Astrocyte (in vitro differentiated cells and primary cell): ENCODE measurements around the gene IWS1. TPM values are rescaled to one million over a fixed set of nuclear protein-coding genes. Genes with fewer than 3 reads are reported as not detected.

Source experiments
- DNase-seq: peaks from one replicate; pipeline ENCODE4 v3.0.0-alpha.2; 2010; ENCODE audit warnings: low read depth
- FAIRE-seq: peaks from 2 replicates; lab custom pipeline; 2011; peaks lifted over from hg19 to GRCh38; lab: Jason Lieb, UNC
- H2AFZ ChIP-seq: 2 replicates; pipeline ENCODE4 v1.6.0; 2012; ENCODE audit warnings: low read depth, low read length, inconsistent platforms
- H3K27ac ChIP-seq: 2 replicates; pipeline ENCODE4 v1.5.1; 2011; ENCODE audit warnings: low read depth, low read length, inconsistent platforms
- H3K27me3 ChIP-seq: 2 replicates; pipeline ENCODE4 v1.6.0; 2011; ENCODE audit warnings: low read length, inconsistent platforms; ENCODE audit not compliant: insufficient read depth
- H3K36me3 ChIP-seq: 2 replicates; pipeline ENCODE4 v1.5.1; 2011; ENCODE audit warnings: low read length, inconsistent platforms; ENCODE audit not compliant: insufficient read depth
- H3K4me1 ChIP-seq: 2 replicates; pipeline ENCODE4 v1.5.1; 2011; ENCODE audit warnings: low read length, inconsistent platforms; ENCODE audit not compliant: insufficient read depth
- H3K4me2 ChIP-seq: 2 replicates; pipeline ENCODE4 v1.6.0; 2012; ENCODE audit warnings: low read length, inconsistent platforms
- H3K4me3 ChIP-seq: 2 replicates; pipeline ENCODE4 v1.5.1; 2011; ENCODE audit warnings: low read depth, mild to moderate bottlenecking, low read length, inconsistent platforms; ENCODE audit not compliant: insufficient read depth
- H3K79me2 ChIP-seq: 2 replicates; pipeline ENCODE4 v1.6.0; 2012; ENCODE audit warnings: mild to moderate bottlenecking, low read length, inconsistent platforms; ENCODE audit not compliant: insufficient read depth
- H3K9ac ChIP-seq: 2 replicates; pipeline ENCODE4 v1.6.0; 2012; ENCODE audit warnings: mild to moderate bottlenecking, low read length, inconsistent platforms
- H3K9me3 ChIP-seq: 2 replicates; pipeline ENCODE4 v1.5.1; 2012; ENCODE audit warnings: low read depth, mild to moderate bottlenecking, low read length, inconsistent platforms; ENCODE audit not compliant: insufficient read depth
- H4K20me1 ChIP-seq: 2 replicates; pipeline ENCODE4 v1.6.0; 2012; ENCODE audit warnings: low read length, inconsistent platforms; ENCODE audit not compliant: insufficient read depth
- H3K27ac Mint-ChIP-seq: one replicate; pipeline ENCODE4 v1.8.0; 2021; ENCODE audit warnings: mild to moderate bottlenecking, mixed read lengths; ENCODE audit not compliant: unreplicated experiment
- H3K27me3 Mint-ChIP-seq: one replicate; pipeline ENCODE4 v1.8.0; 2021; ENCODE audit warnings: low read depth, mixed read lengths; ENCODE audit not compliant: unreplicated experiment
- H3K36me3 Mint-ChIP-seq: one replicate; pipeline ENCODE4 v1.8.0; 2021; ENCODE audit warnings: low read depth, mixed read lengths; ENCODE audit not compliant: unreplicated experiment
- H3K4me1 Mint-ChIP-seq: one replicate; pipeline ENCODE4 v1.8.0; 2021; ENCODE audit warnings: low read depth, mixed read lengths; ENCODE audit not compliant: unreplicated experiment
- H3K4me3 Mint-ChIP-seq: one replicate; pipeline ENCODE4 v1.8.0; 2021; ENCODE audit warnings: mild to moderate bottlenecking, moderate library complexity, mixed read lengths; ENCODE audit not compliant: unreplicated experiment
- H3K9me3 Mint-ChIP-seq: one replicate; pipeline ENCODE4 v1.8.0; 2021; ENCODE audit warnings: mild to moderate bottlenecking, mixed read lengths; ENCODE audit not compliant: unreplicated experiment
- EZH2 ChIP-seq: IDR thresholded peaks from 2 replicates; pipeline ENCODE4 v1.6.1; 2012; ENCODE audit warnings: mild to moderate bottlenecking, low read length, inconsistent platforms; ENCODE audit not compliant: insufficient read depth
- total RNA-seq: library from RNA; stranded (reverse); gene quantifications from 2 replicates; pipeline ENCODE4 v1.2.1, GENCODE V29; 2021
- TF ChIP-seq, protein P1 (sequence below): IDR thresholded peaks from 2 replicates; pipeline ENCODE4 v1.5.1; 2011; ENCODE audit warnings: low read depth, mild to moderate bottlenecking, inconsistent platforms, low read length, moderate library complexity; ENCODE audit not compliant: insufficient read depth

Gene IWS1
- total RNA-seq, 1 donor from 2014 or later, result 56.2 TPM

DNA sequence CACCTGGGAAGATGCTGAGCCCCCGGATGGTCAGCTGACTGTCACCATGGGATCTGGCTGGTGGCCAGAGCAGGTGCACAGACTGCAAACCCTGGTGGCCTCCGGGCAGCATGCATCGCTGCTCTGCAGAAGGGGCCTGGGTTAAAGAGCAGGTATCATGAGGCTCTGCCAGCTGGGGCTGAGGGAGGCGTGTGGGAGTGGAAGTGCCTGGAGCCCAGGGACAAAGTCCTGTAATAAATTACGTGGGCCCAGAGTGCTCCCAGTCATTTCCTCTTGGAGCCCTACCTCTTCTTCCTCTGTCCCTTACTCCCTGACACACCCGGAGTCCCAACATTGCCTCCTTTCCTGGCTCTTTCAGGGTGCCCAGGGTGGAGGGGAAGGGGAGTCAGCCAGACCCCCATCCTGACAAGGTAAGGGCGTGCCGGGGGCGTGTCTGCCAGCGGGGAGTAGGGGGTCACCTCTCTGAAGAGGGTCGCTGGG, 9.2 kb upstream of the IWS1 start, which contains the start of gene MYO7B:
MYO7B (plus strand) TSS at position 262 of the 480 bp plus-strand sequence. CDS start 24,040 bp downstream, outside the sequence.
- Histone ChIP-seq H3K4me2 (no peak within 1 kb of the TSS), H3K79me2 (no peaks in the 10 kb centered on the region), H3K4me1 (no peaks in the 10 kb centered on the region), H3K9me3 (no peaks in the 10 kb centered on the region), H2AFZ (no peak within 1 kb of the TSS), H3K27me3 (peaks cover 6% of the 10 kb centered on the region), H3K9ac (no peak within 1 kb of the TSS), H3K36me3 (no peaks in the 10 kb centered on the region), H4K20me1 (no peaks in the 10 kb centered on the region), H3K27ac (no peak within 1 kb of the TSS), H3K4me3 (no peak within 1 kb of the TSS)
- TF ChIP-seq, protein P1, sequence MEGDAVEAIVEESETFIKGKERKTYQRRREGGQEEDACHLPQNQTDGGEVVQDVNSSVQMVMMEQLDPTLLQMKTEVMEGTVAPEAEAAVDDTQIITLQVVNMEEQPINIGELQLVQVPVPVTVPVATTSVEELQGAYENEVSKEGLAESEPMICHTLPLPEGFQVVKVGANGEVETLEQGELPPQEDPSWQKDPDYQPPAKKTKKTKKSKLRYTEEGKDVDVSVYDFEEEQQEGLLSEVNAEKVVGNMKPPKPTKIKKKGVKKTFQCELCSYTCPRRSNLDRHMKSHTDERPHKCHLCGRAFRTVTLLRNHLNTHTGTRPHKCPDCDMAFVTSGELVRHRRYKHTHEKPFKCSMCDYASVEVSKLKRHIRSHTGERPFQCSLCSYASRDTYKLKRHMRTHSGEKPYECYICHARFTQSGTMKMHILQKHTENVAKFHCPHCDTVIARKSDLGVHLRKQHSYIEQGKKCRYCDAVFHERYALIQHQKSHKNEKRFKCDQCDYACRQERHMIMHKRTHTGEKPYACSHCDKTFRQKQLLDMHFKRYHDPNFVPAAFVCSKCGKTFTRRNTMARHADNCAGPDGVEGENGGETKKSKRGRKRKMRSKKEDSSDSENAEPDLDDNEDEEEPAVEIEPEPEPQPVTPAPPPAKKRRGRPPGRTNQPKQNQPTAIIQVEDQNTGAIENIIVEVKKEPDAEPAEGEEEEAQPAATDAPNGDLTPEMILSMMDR, result no peak
- no peak for TF ChIP-seq EZH2
- H3K4me1 Mint-ChIP-seq, result no peaks in the 10 kb centered on the region
- H3K4me3 Mint-ChIP-seq, result no peak within 1 kb of the TSS
- peaks cover 3% of the 10 kb centered on the region for H3K36me3 Mint-ChIP-seq
- FAIRE-seq (no peak), DNase-seq (no peak)
- peaks cover 8% of the 10 kb centered on the region for H3K9me3 Mint-ChIP-seq
- no peak within 1 kb of the TSS for H3K27ac Mint-ChIP-seq
- H3K27me3 Mint-ChIP-seq, result peaks cover 38% of the 10 kb centered on the region

DNA sequence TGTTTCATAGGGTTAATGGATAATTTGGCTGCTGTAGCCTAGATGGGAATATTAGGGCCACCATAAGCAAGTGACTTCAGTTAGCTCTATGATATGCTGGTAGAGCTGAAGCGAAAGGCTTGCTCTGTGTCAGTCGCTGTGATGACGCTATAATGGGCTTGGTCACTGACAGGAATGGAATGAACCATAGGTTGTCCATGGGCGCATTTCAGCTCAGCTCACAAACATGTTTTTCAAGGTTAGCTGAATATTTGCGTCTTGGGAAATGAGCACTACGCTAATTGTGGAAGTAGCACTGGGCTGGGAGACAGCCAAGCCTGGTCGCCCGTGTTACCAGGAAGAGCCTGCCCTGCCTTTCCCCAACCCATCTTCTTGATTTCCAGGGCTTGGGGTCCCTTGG, 6.0 kb upstream of the IWS1 start:
- H3K27ac Mint-ChIP-seq, result no peak overlapping the region
- H3K4me1 Mint-ChIP-seq, result peaks cover 1% of the 10 kb centered on the region
- Histone ChIP-seq H3K27me3 (peaks cover 5% of the 10 kb centered on the region), H3K27ac (no peak overlapping the region), H3K36me3 (no peaks in the 10 kb centered on the region), H3K4me2 (no peak overlapping the region), H4K20me1 (no peaks in the 10 kb centered on the region), H2AFZ (no peak overlapping the region), H3K79me2 (no peaks in the 10 kb centered on the region), H3K9ac (no peak overlapping the region), H3K4me3 (no peak overlapping the region), H3K9me3 (no peaks in the 10 kb centered on the region), H3K4me1 (peaks cover 2% of the 10 kb centered on the region)
- no peak overlapping the region for H3K4me3 Mint-ChIP-seq
- H3K27me3 Mint-ChIP-seq, result peaks cover 19% of the 10 kb centered on the region
- TF ChIP-seq, protein P1, result no peak
- TF ChIP-seq EZH2, result no peak
- FAIRE-seq (no peak), DNase-seq (no peak)
- H3K36me3 Mint-ChIP-seq, result peaks cover 3% of the 10 kb centered on the region
- H3K9me3 Mint-ChIP-seq, result peaks cover 13% of the 10 kb centered on the region

DNA sequence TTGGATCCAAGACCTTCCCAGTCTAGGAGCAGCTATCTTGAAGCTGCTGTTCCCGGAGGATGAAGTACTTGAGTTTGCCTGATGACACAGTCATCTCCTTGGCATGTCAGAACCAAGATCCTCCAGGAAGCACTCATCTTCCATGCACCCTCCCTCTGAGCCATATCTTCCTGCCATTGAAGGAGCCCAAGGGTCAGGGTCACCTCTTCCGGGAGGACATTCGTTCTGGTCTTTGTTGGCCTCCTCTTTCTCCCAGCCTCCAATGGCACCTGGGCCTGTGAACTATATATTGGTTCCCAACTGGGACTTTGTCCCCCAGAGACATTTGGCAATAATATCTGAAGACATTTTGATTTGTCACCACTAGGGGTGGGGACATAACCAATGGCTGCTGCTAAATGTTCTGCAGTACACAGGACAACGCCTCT, 4.9 kb upstream of the IWS1 start:
- FAIRE-seq (no peak), DNase-seq (no peak)
- peaks cover 13% of the 10 kb centered on the region for H3K9me3 Mint-ChIP-seq
- peaks cover 16% of the 10 kb centered on the region for H3K27me3 Mint-ChIP-seq
- H3K79me2 ChIP-seq, result peaks cover under 1% of the 10 kb centered on the region
- no peaks in the 10 kb centered on the region for H3K9me3 ChIP-seq
- no peak overlapping the region for H3K27ac Mint-ChIP-seq
- H3K27me3 ChIP-seq, result peaks cover 5% of the 10 kb centered on the region
- H3K4me2 ChIP-seq, result no peak overlapping the region
- peaks cover 7% of the 10 kb centered on the region for H3K4me1 ChIP-seq
- no peak overlapping the region for H3K4me3 ChIP-seq
- no peaks in the 10 kb centered on the region for H3K36me3 ChIP-seq
- peaks cover 3% of the 10 kb centered on the region for H3K36me3 Mint-ChIP-seq
- no peaks in the 10 kb centered on the region for H4K20me1 ChIP-seq
- H3K9ac ChIP-seq, result no peak overlapping the region
- H3K4me3 Mint-ChIP-seq, result no peak overlapping the region
- no peak overlapping the region for H2AFZ ChIP-seq
- peaks cover 7% of the 10 kb centered on the region for H3K4me1 Mint-ChIP-seq
- no peak overlapping the region for H3K27ac ChIP-seq
- no peak for TF ChIP-seq EZH2
- TF ChIP-seq, protein P1, result no peak
